HepG2 (cell line): ENCODE measurements around the gene MRPS5. TPM values are rescaled to one million over a fixed set of nuclear protein-coding genes. Genes with fewer than 3 reads are reported as not detected.

ENCODE experiments used
- ADNP ChIP-seq: sonication (generic); formaldehyde crosslinking; IDR thresholded peaks from 2 replicates; pipeline ENCODE4 v1.4.0; 2020; ENCODE audit warnings: missing genetic modification reagents
- ELF4 ChIP-seq: sonication (generic); formaldehyde crosslinking; IDR thresholded peaks from 2 replicates; pipeline ENCODE4 v1.5.0; 2020; ENCODE audit warnings: missing genetic modification reagents, mild to moderate bottlenecking, moderate library complexity, borderline replicate concordance
- MYC ChIP-seq: sonication (generic); formaldehyde crosslinking; IDR thresholded peaks from 2 replicates; pipeline ENCODE4 v1.9.0; 2021; ENCODE audit warnings: missing genetic modification reagents, borderline replicate concordance
- NBN ChIP-seq: fragments of 450-650 bp; conservative IDR thresholded peaks from 2 replicates; pipeline ENCODE4 v1.6.1; 2017
- NR2F6 ChIP-seq, 2 experiments: IDR thresholded peaks; 2 replicates each; pipeline ENCODE4 v1.6.1; 2016; ENCODE audit warnings: antibody characterized with exemption in 1 of 2, mild to moderate bottlenecking in 1 of 2
- STAG1 ChIP-seq: sonication (generic); formaldehyde crosslinking; IDR thresholded peaks from 2 replicates; pipeline ENCODE4 v1.4.0; 2020; ENCODE audit warnings: missing genetic modification reagents
- ZNF225 ChIP-seq: sonication (generic); formaldehyde crosslinking; IDR thresholded peaks from 2 replicates; pipeline ENCODE4 v1.4.0; 2020; ENCODE audit warnings: mild to moderate bottlenecking, missing genetic modification reagents
- ZNF282 ChIP-seq: fragments of 450-650 bp; IDR thresholded peaks from 2 replicates; pipeline ENCODE4 v1.6.1; 2018; ENCODE audit not compliant: partially characterized antibody
- ZNF451 ChIP-seq: sonication (generic); formaldehyde crosslinking; IDR thresholded peaks from 2 replicates; pipeline ENCODE4 v1.5.0; 2020; ENCODE audit warnings: mild to moderate bottlenecking, missing genetic modification reagents
- polyA plus RNA-seq, 8 experiments: library from polyadenylated mRNA; depleted of rRNA in 3 of 8; stranded (reverse) in 7 of 8; unstranded in 1 of 8; fragments of >200 nt; fragmentation: Illumina TruSeq in 4 of 8; extraction: Trizol in 4 of 8; gene quantifications; 2 replicates each; pipeline versions ENCODE4 v1.2.1 to v1.2.3, GENCODE V29; 2011 to 2016; ENCODE audit warnings: low read depth in 4 of 8, missing spikeins in 1 of 8, mixed read lengths in 1 of 8; ENCODE audit not compliant: insufficient read depth in 1 of 8
- total RNA-seq, 5 experiments: library from RNA; depleted of rRNA; stranded (reverse); fragments of >200 nt; fragmentation: Illumina TruSeq; extraction: Trizol; gene quantifications; 2 replicates each; pipeline ENCODE4 v1.2.3, GENCODE V29; 2016; ENCODE audit warnings: low read depth in 1 of 5
- TF ChIP-seq, protein P1 (sequence below): sonication (generic); formaldehyde crosslinking; IDR thresholded peaks from 2 replicates; pipeline ENCODE4 v1.4.0; 2020; ENCODE audit warnings: missing genetic modification reagents
- TF ChIP-seq, protein P2 (sequence below): sonication (generic); formaldehyde crosslinking; IDR thresholded peaks from one replicate; pipeline ENCODE4 v1.5.1; 2020; ENCODE audit warnings: mild to moderate bottlenecking, missing genetic modification reagents; ENCODE audit errors: not compliant biosample characterization

MRPS5 gene
- total and polyA plus RNA-seq, 2 of the 13 experiments (the other 11 are each of a cell fraction or from before 2014, with no cell fraction given): 98.8 to 134 TPM

DNA sequence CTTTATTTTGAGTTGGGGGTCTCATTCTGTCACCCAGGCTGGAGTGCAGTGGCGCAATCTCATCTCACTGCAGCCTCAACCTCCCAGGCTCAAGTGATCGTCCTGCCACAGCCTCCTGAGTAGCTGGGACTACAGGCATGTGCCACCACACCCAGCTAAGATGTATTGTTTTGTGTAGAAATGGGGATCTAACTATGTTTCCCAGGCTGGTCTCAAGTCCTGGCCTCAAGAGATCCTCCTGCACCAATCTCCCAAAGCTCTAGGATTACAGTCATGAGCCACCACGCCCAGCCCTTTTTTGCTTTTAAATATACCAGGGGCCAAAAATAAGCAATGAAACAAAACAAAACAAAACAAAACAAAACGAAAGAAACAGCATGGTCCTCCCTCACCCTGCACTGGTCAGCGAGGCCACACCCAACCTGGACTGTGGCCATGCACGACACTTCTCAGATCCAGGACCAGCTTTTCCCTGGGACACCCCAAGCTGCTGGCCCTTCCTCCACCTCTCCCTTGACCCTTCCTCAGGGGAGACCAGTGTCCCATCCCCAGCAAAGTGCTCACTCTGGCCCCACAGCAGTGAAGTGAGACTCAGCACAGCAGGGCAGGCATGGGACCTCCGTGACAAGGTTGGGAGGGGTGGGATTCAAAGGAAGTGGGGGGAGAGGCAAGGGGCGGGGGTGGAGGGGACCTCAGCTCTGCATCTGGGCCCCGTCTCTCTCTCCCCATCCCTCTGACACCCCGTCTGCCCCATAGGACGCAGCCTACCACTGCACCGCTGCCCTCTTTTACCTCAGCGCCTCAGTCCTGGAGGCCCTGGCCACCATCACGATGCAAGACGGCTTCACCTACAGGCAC, 72.6 kb downstream of the MRPS5 start (continued):
- TF ChIP-seq, protein P1, sequence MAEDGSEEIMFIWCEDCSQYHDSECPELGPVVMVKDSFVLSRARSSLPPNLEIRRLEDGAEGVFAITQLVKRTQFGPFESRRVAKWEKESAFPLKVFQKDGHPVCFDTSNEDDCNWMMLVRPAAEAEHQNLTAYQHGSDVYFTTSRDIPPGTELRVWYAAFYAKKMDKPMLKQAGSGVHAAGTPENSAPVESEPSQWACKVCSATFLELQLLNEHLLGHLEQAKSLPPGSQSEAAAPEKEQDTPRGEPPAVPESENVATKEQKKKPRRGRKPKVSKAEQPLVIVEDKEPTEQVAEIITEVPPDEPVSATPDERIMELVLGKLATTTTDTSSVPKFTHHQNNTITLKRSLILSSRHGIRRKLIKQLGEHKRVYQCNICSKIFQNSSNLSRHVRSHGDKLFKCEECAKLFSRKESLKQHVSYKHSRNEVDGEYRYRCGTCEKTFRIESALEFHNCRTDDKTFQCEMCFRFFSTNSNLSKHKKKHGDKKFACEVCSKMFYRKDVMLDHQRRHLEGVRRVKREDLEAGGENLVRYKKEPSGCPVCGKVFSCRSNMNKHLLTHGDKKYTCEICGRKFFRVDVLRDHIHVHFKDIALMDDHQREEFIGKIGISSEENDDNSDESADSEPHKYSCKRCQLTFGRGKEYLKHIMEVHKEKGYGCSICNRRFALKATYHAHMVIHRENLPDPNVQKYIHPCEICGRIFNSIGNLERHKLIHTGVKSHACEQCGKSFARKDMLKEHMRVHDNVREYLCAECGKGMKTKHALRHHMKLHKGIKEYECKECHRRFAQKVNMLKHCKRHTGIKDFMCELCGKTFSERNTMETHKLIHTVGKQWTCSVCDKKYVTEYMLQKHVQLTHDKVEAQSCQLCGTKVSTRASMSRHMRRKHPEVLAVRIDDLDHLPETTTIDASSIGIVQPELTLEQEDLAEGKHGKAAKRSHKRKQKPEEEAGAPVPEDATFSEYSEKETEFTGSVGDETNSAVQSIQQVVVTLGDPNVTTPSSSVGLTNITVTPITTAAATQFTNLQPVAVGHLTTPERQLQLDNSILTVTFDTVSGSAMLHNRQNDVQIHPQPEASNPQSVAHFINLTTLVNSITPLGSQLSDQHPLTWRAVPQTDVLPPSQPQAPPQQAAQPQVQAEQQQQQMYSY (CRISPR knock-in tag): no peak
- TF ChIP-seq ELF4 (no peak), ZNF451 (CRISPR knock-in tag) (no peak), ZNF282 (no peak), STAG1 (CRISPR knock-in tag) (no peak), NBN (no peak), NR2F6 (IDR thresholded peaks at IDR 0.05) (no peak), NR2F6 (CRISPR knock-in tag; IDR thresholded peaks at IDR 0.05) (no peak), ADNP (CRISPR knock-in tag) (no peak), ZNF225 (no peak), MYC (no peak)
- TF ChIP-seq, protein P2, sequence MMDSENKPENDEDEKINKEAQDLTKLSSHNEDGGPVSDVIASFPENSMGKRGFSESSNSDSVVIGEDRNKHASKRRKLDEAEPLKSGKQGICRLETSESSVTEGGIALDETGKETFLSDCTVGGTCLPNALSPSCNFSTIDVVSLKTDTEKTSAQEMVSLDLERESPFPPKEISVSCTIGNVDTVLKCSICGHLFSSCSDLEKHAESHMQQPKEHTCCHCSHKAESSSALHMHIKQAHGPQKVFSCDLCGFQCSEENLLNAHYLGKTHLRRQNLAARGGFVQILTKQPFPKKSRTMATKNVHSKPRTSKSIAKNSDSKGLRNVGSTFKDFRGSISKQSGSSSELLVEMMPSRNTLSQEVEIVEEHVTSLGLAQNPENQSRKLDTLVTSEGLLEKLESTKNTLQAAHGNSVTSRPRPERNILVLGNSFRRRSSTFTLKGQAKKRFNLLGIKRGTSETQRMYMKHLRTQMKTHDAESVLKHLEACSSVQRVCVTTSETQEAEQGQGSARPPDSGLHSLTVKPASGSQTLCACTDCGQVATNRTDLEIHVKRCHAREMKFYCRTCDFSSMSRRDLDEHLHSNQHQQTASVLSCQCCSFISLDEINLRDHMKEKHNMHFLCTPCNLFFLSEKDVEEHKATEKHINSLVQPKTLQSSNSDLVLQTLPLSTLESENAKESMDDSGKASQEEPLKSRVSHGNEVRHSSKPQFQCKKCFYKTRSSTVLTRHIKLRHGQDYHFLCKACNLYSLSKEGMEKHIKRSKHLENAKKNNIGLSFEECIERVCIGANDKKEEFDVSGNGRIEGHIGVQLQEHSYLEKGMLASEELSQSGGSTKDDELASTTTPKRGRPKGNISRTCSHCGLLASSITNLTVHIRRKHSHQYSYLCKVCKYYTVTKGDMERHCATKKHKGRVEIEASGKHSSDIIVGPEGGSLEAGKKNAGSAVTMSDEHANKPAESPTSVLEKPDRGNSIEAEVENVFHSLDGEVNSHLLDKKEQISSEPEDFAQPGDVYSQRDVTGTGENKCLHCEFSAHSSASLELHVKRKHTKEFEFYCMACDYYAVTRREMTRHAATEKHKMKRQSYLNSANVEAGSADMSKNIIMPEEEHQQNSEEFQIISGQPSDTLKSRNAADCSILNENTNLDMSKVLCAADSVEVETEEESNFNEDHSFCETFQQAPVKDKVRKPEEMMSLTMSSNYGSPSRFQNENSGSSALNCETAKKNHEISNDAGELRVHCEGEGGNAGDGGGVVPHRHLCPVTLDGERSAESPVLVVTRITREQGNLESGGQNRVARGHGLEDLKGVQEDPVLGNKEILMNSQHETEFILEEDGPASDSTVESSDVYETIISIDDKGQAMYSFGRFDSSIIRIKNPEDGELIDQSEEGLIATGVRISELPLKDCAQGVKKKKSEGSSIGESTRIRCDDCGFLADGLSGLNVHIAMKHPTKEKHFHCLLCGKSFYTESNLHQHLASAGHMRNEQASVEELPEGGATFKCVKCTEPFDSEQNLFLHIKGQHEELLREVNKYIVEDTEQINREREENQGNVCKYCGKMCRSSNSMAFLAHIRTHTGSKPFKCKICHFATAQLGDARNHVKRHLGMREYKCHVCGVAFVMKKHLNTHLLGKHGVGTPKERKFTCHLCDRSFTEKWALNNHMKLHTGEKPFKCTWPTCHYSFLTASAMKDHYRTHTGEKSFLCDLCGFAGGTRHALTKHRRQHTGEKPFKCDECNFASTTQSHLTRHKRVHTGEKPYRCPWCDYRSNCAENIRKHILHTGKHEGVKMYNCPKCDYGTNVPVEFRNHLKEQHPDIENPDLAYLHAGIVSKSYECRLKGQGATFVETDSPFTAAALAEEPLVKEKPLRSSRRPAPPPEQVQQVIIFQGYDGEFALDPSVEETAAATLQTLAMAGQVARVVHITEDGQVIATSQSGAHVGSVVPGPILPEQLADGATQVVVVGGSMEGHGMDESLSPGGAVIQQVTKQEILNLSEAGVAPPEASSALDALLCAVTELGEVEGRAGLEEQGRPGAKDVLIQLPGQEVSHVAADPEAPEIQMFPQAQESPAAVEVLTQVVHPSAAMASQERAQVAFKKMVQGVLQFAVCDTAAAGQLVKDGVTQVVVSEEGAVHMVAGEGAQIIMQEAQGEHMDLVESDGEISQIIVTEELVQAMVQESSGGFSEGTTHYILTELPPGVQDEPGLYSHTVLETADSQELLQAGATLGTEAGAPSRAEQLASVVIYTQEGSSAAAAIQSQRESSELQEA (CRISPR knock-in tag): no peak
- TF ChIP-seq, all 625 proteins: peak for 0
